ENCODE results near the gene MAP6. TPM values are rescaled to one million over a fixed set of nuclear protein-coding genes. Genes with fewer than 3 reads are reported as not detected.
A peak's percentile ranks its signal among the peaks of the same experiment; 100 is the strongest.

MAP6 gene
- total RNA-seq, 2 experiments from 2014 or later = not detected

DNA sequence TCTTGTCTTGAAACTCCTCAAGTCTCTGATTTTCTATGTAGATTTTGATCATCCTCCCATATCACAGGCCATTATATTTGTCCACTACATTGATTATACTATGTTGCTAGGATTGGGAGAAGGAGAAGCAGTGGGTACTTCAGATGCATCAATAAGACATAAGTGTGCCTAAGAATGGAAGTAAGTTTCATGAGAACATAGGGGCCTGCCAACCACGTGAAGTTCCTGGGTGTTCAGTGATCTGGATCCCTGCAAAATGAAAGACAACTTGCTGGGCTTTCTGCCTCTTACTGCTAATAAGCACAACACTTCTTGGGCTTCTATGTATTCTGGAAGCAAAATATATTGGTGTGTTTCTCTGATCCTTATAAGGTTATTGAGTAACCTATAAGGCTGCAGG lies 89.0 kb downstream of the MAP6 start:
- Mint-ChIP-seq H3K4me3 (peak overlapping the region; percentile 42), H3K27me3 (no peaks in the 10 kb centered on the region), H3K9me3 (no peaks in the 10 kb centered on the region), H3K36me3 (ENCODE audit: low read depth) (no peaks in the 10 kb centered on the region), H3K27ac (no peak overlapping the region), H3K4me1 (ENCODE audit: low read depth) (peaks cover 10% of the 10 kb centered on the region)
- intact Hi-C loops (cut with DNase I, micrococcal nuclease) = loop anchor here in 1 of 2 experiments (5.0 kb wide), 1 partner anchor 133 kb away; no protein-coding TSS in a partner anchor
- Histone ChIP-seq H3K27ac (ENCODE audit: low read depth in 1 of 2, low read length in 2 of 2) (no peak overlapping the region), H3K4me1 (ENCODE audit: insufficient read depth, low read length) (peaks cover 18% of the 10 kb centered on the region), H3K9me3 (ENCODE audit: control insufficient read depth in 1 of 2, insufficient read depth in 1 of 2, low read length in 2 of 2) (no peaks in the 10 kb centered on the region), H3K36me3 (ENCODE audit: insufficient read depth, low read length) (no peaks in the 10 kb centered on the region), H3K27me3 (ENCODE audit: control insufficient read depth in 1 of 2, insufficient read depth in 2 of 2, low read length in 2 of 2) (no peaks in the 10 kb centered on the region), H3K4me3 (ENCODE audit: low read length) (no peak overlapping the region)
- ChIA-PET CTCF (no interaction called here), POLR2A (no interaction called here)
- TF ChIP-seq, protein P1, sequence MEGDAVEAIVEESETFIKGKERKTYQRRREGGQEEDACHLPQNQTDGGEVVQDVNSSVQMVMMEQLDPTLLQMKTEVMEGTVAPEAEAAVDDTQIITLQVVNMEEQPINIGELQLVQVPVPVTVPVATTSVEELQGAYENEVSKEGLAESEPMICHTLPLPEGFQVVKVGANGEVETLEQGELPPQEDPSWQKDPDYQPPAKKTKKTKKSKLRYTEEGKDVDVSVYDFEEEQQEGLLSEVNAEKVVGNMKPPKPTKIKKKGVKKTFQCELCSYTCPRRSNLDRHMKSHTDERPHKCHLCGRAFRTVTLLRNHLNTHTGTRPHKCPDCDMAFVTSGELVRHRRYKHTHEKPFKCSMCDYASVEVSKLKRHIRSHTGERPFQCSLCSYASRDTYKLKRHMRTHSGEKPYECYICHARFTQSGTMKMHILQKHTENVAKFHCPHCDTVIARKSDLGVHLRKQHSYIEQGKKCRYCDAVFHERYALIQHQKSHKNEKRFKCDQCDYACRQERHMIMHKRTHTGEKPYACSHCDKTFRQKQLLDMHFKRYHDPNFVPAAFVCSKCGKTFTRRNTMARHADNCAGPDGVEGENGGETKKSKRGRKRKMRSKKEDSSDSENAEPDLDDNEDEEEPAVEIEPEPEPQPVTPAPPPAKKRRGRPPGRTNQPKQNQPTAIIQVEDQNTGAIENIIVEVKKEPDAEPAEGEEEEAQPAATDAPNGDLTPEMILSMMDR (IDR thresholded peaks at IDR 0.05) = no peak
- DNase-seq (no peak), ATAC-seq (ENCODE audit: poor library complexity) (no peak)

DNA sequence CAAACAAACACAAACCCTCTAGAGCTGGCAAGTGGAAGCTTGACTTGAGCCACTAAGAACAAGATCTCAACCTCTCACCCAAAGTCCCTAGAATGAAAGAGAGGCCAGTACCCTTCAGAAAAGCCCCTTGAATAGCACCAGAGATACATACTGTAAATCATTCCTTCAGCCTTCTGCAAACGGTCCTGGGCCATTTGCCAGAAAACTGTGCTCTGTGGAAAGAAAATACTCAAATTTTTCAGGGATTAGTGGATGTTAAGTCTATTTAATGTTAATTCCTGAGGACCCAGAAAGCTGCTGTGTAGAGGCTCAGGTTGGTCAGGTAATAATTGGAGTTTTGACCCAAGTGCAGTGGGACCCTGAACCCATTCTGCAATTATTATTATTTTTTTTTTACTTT lies 89.9 kb downstream of the MAP6 start:
- no peaks in the 10 kb centered on the region for H3K27me3 Mint-ChIP-seq
- Histone ChIP-seq H3K27ac (ENCODE audit: low read depth in 1 of 2, low read length in 2 of 2) (no peak overlapping the region), H3K27me3 (ENCODE audit: control insufficient read depth in 1 of 2, insufficient read depth in 2 of 2, low read length in 2 of 2) (no peaks in the 10 kb centered on the region), H3K36me3 (ENCODE audit: insufficient read depth, low read length) (no peaks in the 10 kb centered on the region), H3K9me3 (ENCODE audit: control insufficient read depth in 1 of 2, insufficient read depth in 1 of 2, low read length in 2 of 2) (no peaks in the 10 kb centered on the region), H3K4me1 (ENCODE audit: insufficient read depth, low read length) (peaks cover 17% of the 10 kb centered on the region), H3K4me3 (ENCODE audit: low read length) (no peak overlapping the region)
- H3K4me1 Mint-ChIP-seq (ENCODE audit: low read depth) = peaks cover 10% of the 10 kb centered on the region
- CTCF ChIA-PET = no interaction called here
- DNase-seq (no peak), ATAC-seq (ENCODE audit: poor library complexity) (no peak)
- no peaks in the 10 kb centered on the region for H3K9me3 Mint-ChIP-seq
- TF ChIP-seq, protein P1 (IDR thresholded peaks at IDR 0.05) = no peak
- no peak overlapping the region for H3K4me3 Mint-ChIP-seq
- POLR2A ChIA-PET = interaction anchor here (0.6 to 2.1 kb wide), 2 partner anchors 16 to 192 kb away, joined by 3 to 7 read pairs; partner anchors contain the start of gene SERPINH1
- H3K36me3 Mint-ChIP-seq (ENCODE audit: low read depth) = peaks cover 2% of the 10 kb centered on the region
- no peak overlapping the region for H3K27ac Mint-ChIP-seq
- intact Hi-C loops (cut with DNase I, micrococcal nuclease) = loop anchor here in 1 of 2 experiments (5.0 kb wide), 1 partner anchor 132 kb away; no protein-coding TSS in a partner anchor

DNA sequence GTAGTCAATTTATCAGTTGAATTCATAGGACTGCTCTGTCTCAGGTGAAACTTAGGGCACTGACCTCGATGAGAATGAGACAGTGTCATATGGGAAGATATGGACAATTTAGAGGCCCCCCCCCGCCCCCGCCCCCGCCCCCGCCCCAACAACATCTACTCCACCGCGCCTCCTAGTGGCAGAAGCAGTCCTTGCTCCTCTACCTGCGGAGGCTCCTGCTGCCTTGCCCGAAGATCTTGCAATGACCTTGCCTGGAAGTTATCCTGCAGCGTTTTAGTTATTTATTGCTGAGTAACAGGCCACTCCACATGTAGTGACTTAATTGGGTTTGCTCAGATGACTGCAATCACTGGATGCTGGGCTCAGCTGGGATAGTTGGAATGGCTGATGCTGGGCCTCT lies 91.6 kb downstream of the MAP6 start:
- TF ChIP-seq, protein P1 (IDR thresholded peaks at IDR 0.05) = peak; percentile 70
- H3K27me3 Mint-ChIP-seq = no peaks in the 10 kb centered on the region
- H3K4me3 Mint-ChIP-seq = no peak overlapping the region
- intact Hi-C loops (cut with DNase I, micrococcal nuclease) = loop anchor here (1.0 to 5.0 kb wide), 3 partner anchors 30 to 189 kb away; no protein-coding TSS in a partner anchor
- peak; percentile 54 for ATAC-seq (ENCODE audit: poor library complexity)
- Histone ChIP-seq H3K9me3 (ENCODE audit: control insufficient read depth in 1 of 2, insufficient read depth in 1 of 2, low read length in 2 of 2) (no peaks in the 10 kb centered on the region), H3K4me1 (ENCODE audit: insufficient read depth, low read length) (peaks cover 3% of the 10 kb centered on the region), H3K27ac (ENCODE audit: low read depth in 1 of 2, low read length in 2 of 2) (no peak overlapping the region), H3K36me3 (ENCODE audit: insufficient read depth, low read length) (no peaks in the 10 kb centered on the region), H3K27me3 (ENCODE audit: control insufficient read depth in 1 of 2, insufficient read depth in 2 of 2, low read length in 2 of 2) (no peaks in the 10 kb centered on the region), H3K4me3 (ENCODE audit: low read length) (no peak overlapping the region)
- peaks cover 17% of the 10 kb centered on the region for H3K36me3 Mint-ChIP-seq (ENCODE audit: low read depth)
- peak; percentile 50 to 78 (median 62) for DNase-seq
- ChIA-PET POLR2A (interaction anchor here (2.1 kb wide), 1 partner anchor 15 kb away, joined by 7 read pairs; the partner anchor contains the start of gene SERPINH1), CTCF (interaction anchor here (0.9 kb wide), 1 partner anchor 52 kb away, joined by 3 read pairs; no protein-coding TSS in a partner anchor)
- H3K27ac Mint-ChIP-seq = no peak overlapping the region
- H3K9me3 Mint-ChIP-seq = no peaks in the 10 kb centered on the region
- H3K4me1 Mint-ChIP-seq (ENCODE audit: low read depth) = peaks cover 1% of the 10 kb centered on the region
